Endothelial cell (in vitro differentiated cells): ENCODE measurements around the gene FAM83F. TPM values are rescaled to one million over a fixed set of nuclear protein-coding genes. Genes with fewer than 3 reads are reported as not detected.
A peak's percentile ranks its signal among the peaks of the same experiment; 100 is the strongest.

Experiments used
- DNase-seq: peaks from one replicate; pipeline ENCODE4 v3.0.0; 2021; ENCODE audit warnings: low spot score
- H3K27ac Mint-ChIP-seq: one replicate; pipeline ENCODE4 v1.8.0; 2021; ENCODE audit warnings: mixed read lengths, inconsistent platforms; ENCODE audit not compliant: unreplicated experiment
- H3K27me3 Mint-ChIP-seq: one replicate; pipeline ENCODE4 v1.8.0; 2021; ENCODE audit warnings: mild to moderate bottlenecking, moderate library complexity, mixed read lengths, inconsistent platforms; ENCODE audit not compliant: unreplicated experiment
- H3K36me3 Mint-ChIP-seq: one replicate; pipeline ENCODE4 v1.8.0; 2021; ENCODE audit warnings: mild to moderate bottlenecking, low read depth, mixed read lengths, inconsistent platforms; ENCODE audit not compliant: unreplicated experiment
- H3K4me1 Mint-ChIP-seq: one replicate; pipeline ENCODE4 v1.8.0; 2021; ENCODE audit warnings: mild to moderate bottlenecking, mixed read lengths, inconsistent platforms; ENCODE audit not compliant: unreplicated experiment
- H3K4me3 Mint-ChIP-seq: one replicate; pipeline ENCODE4 v1.8.0; 2021; ENCODE audit warnings: mild to moderate bottlenecking, mixed read lengths, inconsistent platforms; ENCODE audit not compliant: unreplicated experiment
- H3K9me3 Mint-ChIP-seq: one replicate; pipeline ENCODE4 v1.8.0; 2021; ENCODE audit warnings: mixed read lengths, inconsistent platforms; ENCODE audit not compliant: unreplicated experiment
- CTCF ChIP-seq: fragments of 200-600 bp; sonication (generic); IDR thresholded peaks from one replicate; pipeline ENCODE4 v1.5.0; 2021; ENCODE audit warnings: antibody characterized with exemption; ENCODE audit not compliant: unreplicated experiment
- total RNA-seq: library from RNA; stranded (reverse); fragmentation: NEBNext Ultra II Directional; extraction: Animal tissue kit (Norgen Biotek cat#: 25700); gene quantifications from one replicate; pipeline ENCODE4 v1.2.1, GENCODE V29; 2021; ENCODE audit not compliant: unreplicated experiment

FAM83F gene
- total RNA-seq, 1 donor from 2014 or later = 3.5 TPM

GRCh38 chr22:39988386-39989114, 6.2 kb upstream of the FAM83F start:
- no peak for DNase-seq
- no peaks in the 10 kb centered on the region for H3K4me1 Mint-ChIP-seq
- peaks cover 2% of the 10 kb centered on the region for H3K27me3 Mint-ChIP-seq

GRCh38 chr22:39989633-39990032, 5.1 kb upstream of the FAM83F start:
- no peaks in the 10 kb centered on the region for H3K36me3 Mint-ChIP-seq
- H3K4me1 Mint-ChIP-seq = no peaks in the 10 kb centered on the region
- H3K4me3 Mint-ChIP-seq = no peak overlapping the region
- DNase-seq = no peak
- H3K27me3 Mint-ChIP-seq = peaks cover 2% of the 10 kb centered on the region
- no peaks in the 10 kb centered on the region for H3K9me3 Mint-ChIP-seq
- no peak for TF ChIP-seq CTCF
- H3K27ac Mint-ChIP-seq = no peak overlapping the region

More at GRCh38 chr22:39988386-39989114, 6.2 kb upstream of the FAM83F start:
- Mint-ChIP-seq H3K9me3 (no peaks in the 10 kb centered on the region), H3K4me3 (no peak overlapping the region), H3K36me3 (no peaks in the 10 kb centered on the region), H3K27ac (no peak overlapping the region)
- TF ChIP-seq CTCF = no peak

GRCh38 chr22:39990686-39991085, 4.1 kb upstream of the FAM83F start:
- no peak overlapping the region for H3K27ac Mint-ChIP-seq
- H3K9me3 Mint-ChIP-seq = no peaks in the 10 kb centered on the region
- peaks cover 2% of the 10 kb centered on the region for H3K27me3 Mint-ChIP-seq
- no peak for TF ChIP-seq CTCF
- DNase-seq = no peak
- no peaks in the 10 kb centered on the region for H3K4me1 Mint-ChIP-seq
- H3K36me3 Mint-ChIP-seq = no peaks in the 10 kb centered on the region
- peak overlapping the region; percentile 27 for H3K4me3 Mint-ChIP-seq

- no peak for DNase-seq
- Mint-ChIP-seq H3K9me3 (no peaks in the 10 kb centered on the region), H3K27ac (no peak overlapping the region), H3K36me3 (no peaks in the 10 kb centered on the region), H3K4me1 (peaks cover 5% of the 10 kb centered on the region), H3K27me3 (peaks cover 2% of the 10 kb centered on the region), H3K4me3 (peak overlapping the region; percentile 27)
- no peak for TF ChIP-seq CTCF
Observed at GRCh38 chr22:39991159-39991860, 3.4 kb upstream of the FAM83F start.
